ENCODE measurements around the gene APBA1. TPM values are rescaled to one million over a fixed set of nuclear protein-coding genes. Genes with fewer than 3 reads are reported as not detected.

The APBA1 gene
- total RNA-seq, 1 experiment from 2014 or later: 1.8 TPM

GRCh38 chr9:69443178-69443577 is 229.0 kb downstream of the APBA1 start:
- Histone ChIP-seq H3K4ac (ENCODE audit: low read depth, low read length) (no peak overlapping the region), H3K79me1 (ENCODE audit: insufficient read depth, low read depth, low read length, poor library complexity, severe bottlenecking) (no peaks in the 10 kb centered on the region), H2BK12ac (ENCODE audit: insufficient read length, low read depth, low read length) (no peak overlapping the region), H3K27me3 (ENCODE audit: insufficient read depth, low read length) (no peaks in the 10 kb centered on the region), H3K14ac (ENCODE audit: insufficient read depth, low read length) (no peak overlapping the region), H2BK120ac (ENCODE audit: low read depth, low read length, poor library complexity, severe bottlenecking) (no peak overlapping the region), H2BK15ac (ENCODE audit: low read depth, low read length) (no peak overlapping the region), H3K9me3 (ENCODE audit: control insufficient read depth, low read depth, low read length) (no peaks in the 10 kb centered on the region), H3K4me1 (ENCODE audit: insufficient read depth, low read length) (no peaks in the 10 kb centered on the region), H4K91ac (ENCODE audit: insufficient read length, low read depth, low read length) (no peak overlapping the region), H3K4me2 (ENCODE audit: insufficient read depth, insufficient read length, low read length) (no peak overlapping the region), H3K79me2 (ENCODE audit: insufficient read depth, low read length) (no peaks in the 10 kb centered on the region), H4K5ac (ENCODE audit: insufficient read length, low read depth, low read length) (no peak overlapping the region), H3K18ac (ENCODE audit: insufficient read length, low read depth, low read length) (no peak overlapping the region), H4K8ac (replicated peaks; ENCODE audit: insufficient read length, low read depth, low read length) (no peak overlapping the region), H2AFZ (ENCODE audit: low read length) (no peak overlapping the region), H3K23ac (ENCODE audit: insufficient read length, low read depth, low read length) (no peak overlapping the region), H3K56ac (ENCODE audit: insufficient read length, low read depth, low read length) (no peak overlapping the region), H2AK5ac (ENCODE audit: insufficient read length, low read length) (no peak overlapping the region), H2BK20ac (ENCODE audit: low read depth, low read length, poor library complexity, severe bottlenecking) (no peak overlapping the region), H3K9ac (ENCODE audit: extremely low read depth, insufficient read length, low read length) (no peak overlapping the region), H3K27ac (ENCODE audit: insufficient read length, low read depth, low read length) (no peak overlapping the region), H2BK5ac (ENCODE audit: insufficient read length, low read length) (no peak overlapping the region), H3T11ph (ENCODE audit: low read length) (no peak overlapping the region), H3K23me2 (ENCODE audit: insufficient read length, low read depth, low read length, poor library complexity, severe bottlenecking) (no peaks in the 10 kb centered on the region), H4K20me1 (ENCODE audit: control insufficient read depth, insufficient read depth, insufficient read length) (no peaks in the 10 kb centered on the region)
- peaks cover 4 to 17% (median 16%) of the 10 kb centered on the region in 3 experiments for H3K36me3 Mint-ChIP-seq (ENCODE audit: insufficient read depth in 1 of 3, low read depth in 3 of 3)
- no peak for DNase-seq
- TF ChIP-seq, protein P1, sequence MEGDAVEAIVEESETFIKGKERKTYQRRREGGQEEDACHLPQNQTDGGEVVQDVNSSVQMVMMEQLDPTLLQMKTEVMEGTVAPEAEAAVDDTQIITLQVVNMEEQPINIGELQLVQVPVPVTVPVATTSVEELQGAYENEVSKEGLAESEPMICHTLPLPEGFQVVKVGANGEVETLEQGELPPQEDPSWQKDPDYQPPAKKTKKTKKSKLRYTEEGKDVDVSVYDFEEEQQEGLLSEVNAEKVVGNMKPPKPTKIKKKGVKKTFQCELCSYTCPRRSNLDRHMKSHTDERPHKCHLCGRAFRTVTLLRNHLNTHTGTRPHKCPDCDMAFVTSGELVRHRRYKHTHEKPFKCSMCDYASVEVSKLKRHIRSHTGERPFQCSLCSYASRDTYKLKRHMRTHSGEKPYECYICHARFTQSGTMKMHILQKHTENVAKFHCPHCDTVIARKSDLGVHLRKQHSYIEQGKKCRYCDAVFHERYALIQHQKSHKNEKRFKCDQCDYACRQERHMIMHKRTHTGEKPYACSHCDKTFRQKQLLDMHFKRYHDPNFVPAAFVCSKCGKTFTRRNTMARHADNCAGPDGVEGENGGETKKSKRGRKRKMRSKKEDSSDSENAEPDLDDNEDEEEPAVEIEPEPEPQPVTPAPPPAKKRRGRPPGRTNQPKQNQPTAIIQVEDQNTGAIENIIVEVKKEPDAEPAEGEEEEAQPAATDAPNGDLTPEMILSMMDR (conservative IDR thresholded peaks at IDR 0.05): no peak
- H3K4me1 Mint-ChIP-seq: peaks cover 7 to 11% of the 10 kb centered on the region in 2 experiments; a peak in 3 of 4 replicates
- H3K27ac Mint-ChIP-seq: no peak overlapping the region
- no peak overlapping the region for H3K4me3 Mint-ChIP-seq
- no CpG with 5 or more reads among the region's 3 CpGs for WGBS (ENCODE audit: extremely low coverage, insufficient read length, low lambda C conversion rate)
- H3K27me3 Mint-ChIP-seq (ENCODE audit: low read depth): peaks cover 6% of the 10 kb centered on the region; the same call in 1 of the 2 replicates
- H3K9me3 Mint-ChIP-seq: peaks cover 15 to 18% of the 10 kb centered on the region in 2 experiments

Data from H9 (cell line).